Smooth muscle cell (in vitro differentiated cells): ENCODE results near the gene STOM. TPM values are rescaled to one million over a fixed set of nuclear protein-coding genes. Genes with fewer than 3 reads are reported as not detected.

Source experiments
- DNase-seq: peaks from one replicate; lab custom pipeline; 2025; ENCODE audit not compliant: unreplicated experiment; lab: John Stamatoyannopoulos, UW
- H2AFZ ChIP-seq: fragments of 200-600 bp; sonication (generic); 2 replicates; pipeline ENCODE4 v1.6.0; 2016; ENCODE audit warnings: antibody characterized with exemption, low read depth, mild to moderate bottlenecking
- H3F3A ChIP-seq: fragments of 200-600 bp; sonication (generic); 2 replicates; pipeline ENCODE4 v1.6.0; 2017; ENCODE audit warnings: antibody characterized with exemption, low read depth
- H3K27ac ChIP-seq: fragments of 200-600 bp; sonication (generic); 2 replicates; pipeline ENCODE4 v1.5.1; 2016; ENCODE audit warnings: low read depth, mild to moderate bottlenecking
- H3K27me3 ChIP-seq: fragments of 200-600 bp; sonication (generic); 2 replicates; pipeline ENCODE4 v1.6.1; 2016; ENCODE audit warnings: low read depth, mild to moderate bottlenecking
- H3K36me3 ChIP-seq: fragments of 200-600 bp; sonication (generic); 2 replicates; pipeline ENCODE4 v1.5.1; 2016; ENCODE audit warnings: low read depth
- H3K4me1 ChIP-seq: fragments of 200-600 bp; sonication (generic); 2 replicates; pipeline ENCODE4 v1.5.1; 2016; ENCODE audit warnings: low read depth
- H3K4me2 ChIP-seq: fragments of 200-600 bp; sonication (generic); 2 replicates; pipeline ENCODE4 v1.6.0; 2016; ENCODE audit warnings: mild to moderate bottlenecking
- H3K4me3 ChIP-seq: fragments of 200-600 bp; sonication (generic); 2 replicates; pipeline ENCODE4 v1.5.1; 2016; ENCODE audit warnings: mild to moderate bottlenecking
- H3K79me2 ChIP-seq: fragments of 200-600 bp; sonication (generic); 2 replicates; pipeline ENCODE4 v1.6.0; 2016; ENCODE audit warnings: low read depth, mild to moderate bottlenecking
- H3K9ac ChIP-seq: fragments of 200-600 bp; sonication (generic); 2 replicates; pipeline ENCODE4 v1.6.0; 2016; ENCODE audit warnings: low read depth
- H3K9me3 ChIP-seq: fragments of 200-600 bp; sonication (generic); replicated peaks from 2 replicates; pipeline ENCODE4 v1.5.1; 2016; ENCODE audit warnings: low read depth
- H4K20me1 ChIP-seq: fragments of 200-600 bp; sonication (generic); 2 replicates; pipeline ENCODE4 v1.6.0; 2016; ENCODE audit warnings: low read depth
- CTCF ChIP-seq: fragments of 200-600 bp; sonication (generic); IDR thresholded peaks from 2 replicates; pipeline ENCODE4 v1.5.1; 2017; ENCODE audit warnings: borderline replicate concordance, mild to moderate bottlenecking, antibody characterized with exemption; ENCODE audit not compliant: insufficient read depth, poor library complexity, severe bottlenecking
- WGBS: methylation state at CpG from one replicate; pipeline ENCODE4 v1.1.7; 2016; ENCODE audit warnings: low lambda C conversion rate; 5-methylcytosine and 5-hydroxymethylcytosine counted together
- polyA plus RNA-seq: library from polyadenylated mRNA; unstranded; fragments of >200 nt; fragmentation: Nextera tagmentation; extraction: Ambion mirVana; gene quantifications from 2 replicates; pipeline ENCODE4 v1.2.1, GENCODE V29; 2016
- total RNA-seq: library from RNA; depleted of rRNA; stranded (reverse); fragments of >200 nt; gene quantifications from 2 replicates; pipeline ENCODE4 v1.2.3, GENCODE V29; 2014

Gene STOM
- total and polyA plus RNA-seq, 2 experiments from 2014 or later, result 105 to 187 TPM

GRCh38 chr9:121295662-121296191, 74.3 kb downstream of the STOM start:
- no peak for TF ChIP-seq CTCF
- no peaks in the 10 kb centered on the region for H3K27me3 ChIP-seq
- peaks cover 22% of the 10 kb centered on the region for H3K4me1 ChIP-seq
- peaks cover 7% of the 10 kb centered on the region for H3F3A ChIP-seq
- H2AFZ ChIP-seq, result no peak overlapping the region
- H3K9ac ChIP-seq, result no peak overlapping the region
- WGBS, result 91% methylated on average over 5 of the region's 5 CpGs
- H4K20me1 ChIP-seq, result peaks cover 98% of the 10 kb centered on the region
- no peaks in the 10 kb centered on the region for H3K9me3 ChIP-seq
- H3K79me2 ChIP-seq, result peaks cover 66% of the 10 kb centered on the region
- peaks cover 2% of the 10 kb centered on the region for H3K36me3 ChIP-seq
- H3K27ac ChIP-seq, result no peak overlapping the region
- H3K4me3 ChIP-seq, result no peak overlapping the region
- H3K4me2 ChIP-seq, result no peak overlapping the region
- DNase-seq, result no peak

GRCh38 chr9:121294866-121295661, 75.0 kb downstream of the STOM start:
- H3K4me2 ChIP-seq, result no peak overlapping the region
- H3K9ac ChIP-seq, result no peak overlapping the region
- H4K20me1 ChIP-seq, result peaks cover 98% of the 10 kb centered on the region
- peaks cover 66% of the 10 kb centered on the region for H3K79me2 ChIP-seq
- WGBS, result 95% methylated on average over 13 of the region's 13 CpGs
- no peaks in the 10 kb centered on the region for H3K27me3 ChIP-seq
- no peak overlapping the region for H3K4me3 ChIP-seq
- no peak overlapping the region for H2AFZ ChIP-seq
- no peak for TF ChIP-seq CTCF
- H3K9me3 ChIP-seq, result no peaks in the 10 kb centered on the region
- peaks cover 2% of the 10 kb centered on the region for H3K36me3 ChIP-seq
- no peak overlapping the region for H3K27ac ChIP-seq
- peaks cover 7% of the 10 kb centered on the region for H3F3A ChIP-seq
- peaks cover 22% of the 10 kb centered on the region for H3K4me1 ChIP-seq
- no peak for DNase-seq

GRCh38 chr9:121294151-121294743, 75.8 kb downstream of the STOM start:
- Histone ChIP-seq H3K27ac (no peak overlapping the region), H2AFZ (no peak overlapping the region), H4K20me1 (peaks cover 98% of the 10 kb centered on the region), H3K36me3 (peaks cover 2% of the 10 kb centered on the region), H3K9ac (no peak overlapping the region), H3F3A (peaks cover 13% of the 10 kb centered on the region), H3K79me2 (peaks cover 71% of the 10 kb centered on the region), H3K4me2 (no peak overlapping the region), H3K27me3 (no peaks in the 10 kb centered on the region), H3K4me1 (peaks cover 27% of the 10 kb centered on the region), H3K9me3 (no peaks in the 10 kb centered on the region), H3K4me3 (no peak overlapping the region)
- TF ChIP-seq CTCF, result no peak
- no peak for DNase-seq
- WGBS, result 96% methylated on average over 6 of the region's 6 CpGs
